AG10803 (cell line): ENCODE measurements around the gene SLC35E3.
"Not testable (repeated sequence)": the region's sequence is repeated elsewhere in the genome, so short reads cannot be mapped to it uniquely, and the experiment has no call there.

Experiments used
- DNase-seq: peaks from one replicate; pipeline ENCODE4 v3.0.0; 2010; ENCODE audit warnings: low read depth
- H3K4me3 ChIP-seq: 2 replicates; pipeline ENCODE4 v1.5.1; 2011; ENCODE audit warnings: mild to moderate bottlenecking, low read length, control low read depth
- CTCF ChIP-seq: conservative IDR thresholded peaks from 2 replicates; pipeline ENCODE4 v1.5.1; 2011; ENCODE audit warnings: mild to moderate bottlenecking, low read length, control low read depth, inconsistent platforms

The SLC35E3 gene

GRCh38 chr12:68793975-68794652 is 48.1 kb downstream of the SLC35E3 start:
- no peak for TF ChIP-seq CTCF
- no peak for DNase-seq
- H3K4me3 ChIP-seq = no peak overlapping the region

- no peak for TF ChIP-seq CTCF
- H3K4me3 ChIP-seq = no peak overlapping the region
- peak; percentile 50 for DNase-seq
Measured at GRCh38 chr12:68794653-68795251, 48.8 kb downstream of the SLC35E3 start.

- no peak overlapping the region for H3K4me3 ChIP-seq
- no peak for DNase-seq
- no peak for TF ChIP-seq CTCF
Measured at GRCh38 chr12:68796399-68796798, 50.4 kb downstream of the SLC35E3 start.

- TF ChIP-seq CTCF = no peak
- no peak for DNase-seq
- no peak overlapping the region for H3K4me3 ChIP-seq
Measured at GRCh38 chr12:68798882-68799234, 52.9 kb downstream of the SLC35E3 start.

- DNase-seq = no peak
- TF ChIP-seq CTCF = no peak
- no peak overlapping the region for H3K4me3 ChIP-seq
Measured at GRCh38 chr12:68800294-68800693, 54.3 kb downstream of the SLC35E3 start.

GRCh38 chr12:68801124-68801523 is 55.1 kb downstream of the SLC35E3 start:
- not testable (repeated sequence) for H3K4me3 ChIP-seq, DNase-seq

GRCh38 chr12:68802372-68802745 is 56.4 kb downstream of the SLC35E3 start:
- H3K4me3 ChIP-seq = not testable (repeated sequence)

GRCh38 chr12:68802911-68803651 is 57.1 kb downstream of the SLC35E3 start:
- peak; percentile 93 for DNase-seq

More at GRCh38 chr12:68802372-68802745, 56.4 kb downstream of the SLC35E3 start:
- not testable (repeated sequence) for DNase-seq

More at GRCh38 chr12:68802911-68803651, 57.1 kb downstream of the SLC35E3 start:
- H3K4me3 ChIP-seq = not testable (repeated sequence)
